Uterus (tissue), 2 donors: ENCODE data around the gene LEUTX.

Source experiments
- POLR2A ChIP-seq, 2 donors: fragments of 450-650 bp; IDR thresholded peaks; one replicate each; pipeline ENCODE4 v1.6.1; 2016; ENCODE audit warnings: antibody characterized with exemption in 2 of 2, mild to moderate bottlenecking in 1 of 2, moderate library complexity in 1 of 2
- TF ChIP-seq, protein P1 (sequence below), 4 experiments: fragments of 200-600 bp in 2 of 4; fragments of 450-650 bp in 2 of 4; sonication (generic) in 2 of 4; IDR thresholded peaks; one replicate each; pipeline ENCODE4 v1.5.1; 2016 to 2019; ENCODE audit warnings: antibody characterized with exemption in 4 of 4, mild to moderate bottlenecking in 2 of 4, moderate library complexity in 1 of 4

DNA sequence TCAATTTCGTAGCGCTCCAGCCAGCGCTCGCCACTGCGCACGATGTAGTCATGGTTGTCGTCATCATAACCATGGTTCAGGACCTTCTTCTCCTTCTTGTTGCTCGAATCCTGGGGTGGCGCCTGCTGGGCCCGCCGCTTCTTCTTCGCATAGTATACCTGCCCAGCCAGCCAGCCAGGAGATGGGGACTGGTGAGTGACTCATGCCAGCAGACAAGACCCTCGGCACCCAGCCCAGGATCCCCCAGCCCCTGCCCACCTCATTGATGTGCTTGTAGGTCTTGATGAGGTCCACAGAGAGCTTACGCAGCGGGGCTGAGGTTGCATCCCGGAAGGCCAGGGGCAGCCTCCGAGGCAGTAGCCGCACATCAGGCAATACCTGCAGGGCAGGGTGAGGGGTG is 51.8 kb downstream of the LEUTX start:
- TF ChIP-seq, protein P1, sequence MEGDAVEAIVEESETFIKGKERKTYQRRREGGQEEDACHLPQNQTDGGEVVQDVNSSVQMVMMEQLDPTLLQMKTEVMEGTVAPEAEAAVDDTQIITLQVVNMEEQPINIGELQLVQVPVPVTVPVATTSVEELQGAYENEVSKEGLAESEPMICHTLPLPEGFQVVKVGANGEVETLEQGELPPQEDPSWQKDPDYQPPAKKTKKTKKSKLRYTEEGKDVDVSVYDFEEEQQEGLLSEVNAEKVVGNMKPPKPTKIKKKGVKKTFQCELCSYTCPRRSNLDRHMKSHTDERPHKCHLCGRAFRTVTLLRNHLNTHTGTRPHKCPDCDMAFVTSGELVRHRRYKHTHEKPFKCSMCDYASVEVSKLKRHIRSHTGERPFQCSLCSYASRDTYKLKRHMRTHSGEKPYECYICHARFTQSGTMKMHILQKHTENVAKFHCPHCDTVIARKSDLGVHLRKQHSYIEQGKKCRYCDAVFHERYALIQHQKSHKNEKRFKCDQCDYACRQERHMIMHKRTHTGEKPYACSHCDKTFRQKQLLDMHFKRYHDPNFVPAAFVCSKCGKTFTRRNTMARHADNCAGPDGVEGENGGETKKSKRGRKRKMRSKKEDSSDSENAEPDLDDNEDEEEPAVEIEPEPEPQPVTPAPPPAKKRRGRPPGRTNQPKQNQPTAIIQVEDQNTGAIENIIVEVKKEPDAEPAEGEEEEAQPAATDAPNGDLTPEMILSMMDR (IDR thresholded peaks at IDR 0.05) = no peak
- TF ChIP-seq POLR2A (IDR thresholded peaks at IDR 0.05) = no peak
